ENCODE data around the gene TMED8.

GRCh38 chr14:77375973-77376770, 722 bp downstream of the TMED8 start:
- TF ChIP-seq CTCF (IDR thresholded peaks at IDR 0.05) (no peak), POLR2AphosphoS5 (IDR thresholded peaks at IDR 0.05) (no peak)
